AG20443 (cell line): ENCODE data around the gene SEMA4D.

Source experiments
- DNase-seq: peaks from one replicate; pipeline ENCODE4 v3.0.0; 2012; ENCODE audit warnings: low spot score, mixed read lengths

SEMA4D gene

GRCh38 chr9:89497978-89498851 lies at the start of gene SEMA4D:
Gene SEMA4D (minus strand): TSS chr9:89498113. CDS start chr9:89405456, 92,657 bp downstream.
- peak; percentile 85 for DNase-seq

GRCh38 chr9:89547000-89547399 lies 49.1 kb upstream of the SEMA4D start:
- DNase-seq, result no peak

DNA sequence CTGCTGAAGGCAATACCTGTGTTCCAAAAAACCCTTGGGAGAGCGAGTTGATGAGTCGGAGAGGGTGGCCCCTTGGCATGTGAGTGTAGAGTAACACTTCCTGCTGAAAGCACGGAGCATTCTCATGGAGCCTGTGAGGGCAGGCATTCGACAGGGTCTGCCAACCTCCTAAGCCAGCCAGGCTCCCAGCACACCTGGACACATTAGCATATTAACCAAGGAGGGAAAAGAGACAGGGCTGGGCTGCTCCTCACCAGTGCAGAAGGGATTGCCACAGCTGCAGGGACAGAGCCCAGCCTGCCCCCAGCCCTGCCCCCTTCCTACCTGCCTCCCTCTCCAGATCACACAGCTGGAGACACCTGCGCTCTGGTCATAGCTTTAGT lies 46.4 kb upstream of the SEMA4D start:
- DNase-seq, result no peak

GRCh38 chr9:89543621-89544278 lies 45.8 kb upstream of the SEMA4D start:
- no peak for DNase-seq

- DNase-seq, result no peak
Observed at GRCh38 chr9:89543111-89543510, 45.2 kb upstream of the SEMA4D start.

DNA sequence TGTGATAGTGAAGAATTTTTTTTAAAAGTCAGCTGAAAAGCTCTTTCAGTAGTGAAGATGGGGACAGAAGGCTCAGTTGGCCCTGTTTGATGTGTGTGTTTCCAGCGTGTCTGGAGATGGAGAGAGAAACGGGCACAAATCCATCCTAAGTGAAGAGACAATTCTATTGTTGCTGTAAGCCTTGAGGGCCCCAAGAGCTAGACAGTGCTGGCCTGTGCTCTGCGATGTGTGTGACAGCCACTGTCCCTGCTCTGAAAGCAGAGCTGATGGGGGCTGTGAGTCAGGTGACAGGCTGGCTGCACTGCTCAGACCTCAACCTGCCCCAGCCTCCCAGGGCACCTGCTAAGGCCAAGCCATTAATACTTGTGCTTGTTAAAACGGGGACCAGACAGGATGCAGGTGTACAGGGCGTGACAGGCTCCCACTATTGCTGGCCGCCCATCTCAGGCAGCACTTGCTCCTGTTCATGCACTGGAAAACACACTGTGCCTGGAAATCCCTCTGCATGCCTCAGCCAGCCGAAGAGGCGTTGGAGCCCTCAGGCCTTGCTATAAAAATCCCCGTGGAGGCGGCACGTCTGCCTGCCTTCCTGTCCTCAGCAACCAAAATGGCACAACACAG lies 44.6 kb upstream of the SEMA4D start:
- DNase-seq, result no peak

DNA sequence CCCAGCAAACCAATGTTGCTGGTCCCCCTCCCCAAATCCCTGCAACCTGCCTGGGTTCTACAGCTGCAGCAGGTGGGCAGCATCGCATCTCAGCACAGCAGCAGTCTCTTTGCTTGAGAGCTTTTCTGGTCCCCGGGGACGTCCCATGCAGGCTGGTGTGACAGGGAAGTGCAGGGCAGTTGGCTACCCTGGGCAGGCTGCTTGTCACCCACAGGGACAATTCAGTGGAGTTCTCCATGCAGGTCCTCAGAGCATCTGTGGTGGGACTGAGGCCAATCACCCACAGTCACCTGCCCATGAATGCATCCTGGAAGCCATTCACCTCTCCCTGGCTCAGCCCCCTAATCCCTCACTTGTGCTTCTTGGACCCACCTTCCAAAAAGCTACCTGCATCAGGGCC lies 43.9 kb upstream of the SEMA4D start:
- DNase-seq, result no peak

DNA sequence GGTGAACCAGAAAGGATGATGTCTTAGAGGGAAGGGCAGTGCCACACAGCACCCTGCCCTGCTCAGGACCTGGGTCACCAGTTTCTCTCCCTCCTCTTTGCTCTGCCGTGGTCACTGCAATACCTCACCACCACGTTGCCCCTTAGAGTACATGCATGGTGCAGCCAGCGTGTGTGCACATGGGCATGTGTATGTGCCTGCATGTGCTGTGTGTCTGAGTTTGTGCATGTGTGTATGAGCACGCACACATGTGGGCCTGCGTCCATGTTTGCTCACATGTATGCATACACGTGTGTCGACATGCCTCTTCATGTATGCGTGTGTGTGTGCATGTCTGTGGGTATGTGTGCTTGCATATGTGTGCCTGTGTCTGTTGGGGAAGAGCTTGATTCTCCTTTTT lies 41.5 kb upstream of the SEMA4D start:
- no peak for DNase-seq

DNA sequence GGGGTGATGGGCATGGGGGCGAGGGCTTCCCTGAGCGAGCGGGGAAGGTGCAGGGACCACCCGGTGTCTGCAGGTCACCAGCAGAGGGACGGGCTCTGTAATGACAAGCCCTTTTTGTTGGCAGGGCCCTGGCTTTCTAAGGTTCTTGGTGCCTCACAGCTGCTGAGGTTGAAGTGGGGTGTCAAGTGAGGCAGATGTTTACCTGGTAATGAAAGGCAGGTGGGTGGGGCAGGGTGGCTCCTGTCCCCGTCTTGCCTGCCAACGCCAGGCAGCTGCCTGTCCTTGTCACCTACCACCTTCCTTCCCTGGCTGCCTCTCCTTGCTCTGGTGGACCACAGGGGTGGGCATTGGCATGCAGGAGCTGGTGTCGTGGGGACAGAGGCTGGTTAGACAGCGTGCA lies 41.0 kb upstream of the SEMA4D start:
- no peak for DNase-seq

DNA sequence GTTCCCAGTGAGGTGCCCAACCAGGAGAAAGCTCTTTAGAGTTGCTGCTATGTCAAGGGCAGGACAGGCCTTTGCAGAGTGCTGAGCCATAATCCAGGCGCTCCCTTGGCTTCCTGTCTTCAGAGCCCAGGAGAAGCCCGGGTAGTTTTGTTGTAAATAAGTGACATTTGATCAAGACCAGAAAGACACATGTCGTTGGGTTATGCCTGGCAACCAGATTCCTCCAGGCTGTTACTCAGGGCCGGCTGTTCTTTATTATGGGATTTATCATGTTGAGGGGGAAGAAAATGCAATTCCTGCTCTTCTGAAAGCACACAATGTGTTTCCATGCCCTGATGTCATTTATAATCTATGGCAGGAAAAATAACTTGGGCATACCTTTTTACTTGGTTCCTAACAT lies 39.3 kb upstream of the SEMA4D start:
- no peak for DNase-seq

DNA sequence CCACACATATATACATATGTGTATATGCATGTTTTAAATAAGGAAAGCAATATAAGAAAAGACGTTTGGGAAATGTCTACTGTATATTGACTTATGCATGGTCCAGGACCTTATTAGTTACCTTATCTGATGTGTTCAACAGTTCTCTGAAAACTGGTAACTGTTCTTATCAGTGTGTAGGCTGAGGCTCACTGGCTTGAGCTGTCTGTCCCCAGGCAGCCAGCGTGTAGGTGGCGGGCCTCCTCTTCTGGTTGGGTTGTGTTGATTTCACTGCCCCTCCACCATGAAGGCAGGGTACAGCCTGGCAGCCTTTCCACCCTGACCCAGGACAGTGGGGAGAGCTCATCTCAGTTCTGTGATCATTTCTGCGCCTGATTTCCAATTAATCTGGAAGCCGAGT lies 38.7 kb upstream of the SEMA4D start:
- DNase-seq, result no peak

DNA sequence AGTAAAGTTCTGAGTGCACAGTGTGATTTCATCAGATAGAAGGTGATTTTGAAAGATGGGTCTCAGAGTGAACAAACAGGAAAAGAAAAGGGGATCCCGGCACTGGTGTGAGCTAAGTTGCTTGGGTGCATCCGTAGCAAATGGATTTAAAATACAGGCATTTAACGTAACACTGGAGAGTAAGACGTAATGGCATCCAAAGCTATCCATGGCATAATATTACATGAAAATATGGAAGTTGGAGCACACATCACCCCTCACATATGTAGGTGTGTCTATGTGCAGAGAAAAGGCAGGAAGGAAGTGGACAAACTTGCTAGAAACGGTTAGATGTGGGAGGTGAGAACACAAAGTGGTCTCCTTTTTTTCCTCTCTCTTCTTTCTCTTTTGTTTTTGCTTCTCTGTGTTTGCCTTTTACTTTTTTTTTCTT lies 38.2 kb upstream of the SEMA4D start:
- no peak for DNase-seq

DNA sequence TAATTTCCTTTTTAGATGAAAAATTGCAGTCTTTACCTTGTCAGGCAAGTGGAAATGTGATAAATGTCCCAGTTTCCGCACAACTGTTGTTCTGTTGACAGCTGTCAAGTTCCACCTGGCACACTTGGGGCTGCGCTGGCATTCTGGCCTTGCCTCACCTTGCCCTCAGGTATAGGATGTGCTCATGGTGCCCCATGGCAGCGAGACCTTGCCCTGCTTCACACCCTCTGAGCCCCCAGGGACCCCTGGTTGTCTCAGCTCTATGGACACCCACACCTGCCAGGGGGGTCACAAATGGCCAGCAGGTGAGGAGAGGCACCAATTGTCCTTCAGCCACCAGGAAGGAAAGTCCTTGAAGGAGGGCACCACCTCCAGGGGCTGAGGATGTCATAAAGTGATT lies 37.5 kb upstream of the SEMA4D start:
- DNase-seq, result no peak

DNA sequence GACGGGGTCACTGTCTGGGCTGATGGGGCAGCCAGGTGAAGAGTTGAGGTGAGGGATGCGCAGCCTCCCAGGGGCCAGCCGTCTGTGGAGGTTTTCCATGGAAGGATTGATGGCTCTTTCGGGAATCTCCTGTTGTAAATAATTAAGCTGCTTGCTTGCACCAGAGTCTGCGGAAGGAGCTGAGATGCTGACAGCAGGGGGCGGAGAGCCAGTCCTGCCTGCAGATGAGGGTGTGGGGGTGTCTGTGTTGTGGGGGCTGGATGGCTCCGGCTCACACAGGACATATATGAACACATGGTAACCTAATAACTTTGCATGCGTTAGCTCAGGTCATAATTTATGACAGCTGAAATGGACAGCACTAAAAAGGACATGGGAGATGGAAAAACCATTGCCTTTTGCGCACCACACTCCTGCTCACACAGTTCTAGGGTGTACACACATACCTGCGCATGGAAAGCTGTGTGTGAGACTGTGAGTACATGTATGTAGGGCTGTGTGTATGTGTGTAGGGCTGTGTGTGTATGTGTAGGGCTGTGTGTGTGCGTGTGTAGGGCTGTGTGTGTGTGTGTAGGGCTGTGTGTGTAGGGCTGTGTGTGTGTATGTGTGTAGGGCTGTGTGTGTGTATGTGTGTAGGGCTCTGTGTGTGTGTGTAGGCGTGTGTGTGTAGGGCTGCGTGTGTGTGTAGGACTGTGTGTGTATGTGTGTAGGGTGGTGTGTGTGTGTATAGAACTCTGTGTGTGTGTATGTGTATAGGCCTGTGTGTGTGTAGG lies 36.8 kb upstream of the SEMA4D start:
- DNase-seq, result no peak

DNA sequence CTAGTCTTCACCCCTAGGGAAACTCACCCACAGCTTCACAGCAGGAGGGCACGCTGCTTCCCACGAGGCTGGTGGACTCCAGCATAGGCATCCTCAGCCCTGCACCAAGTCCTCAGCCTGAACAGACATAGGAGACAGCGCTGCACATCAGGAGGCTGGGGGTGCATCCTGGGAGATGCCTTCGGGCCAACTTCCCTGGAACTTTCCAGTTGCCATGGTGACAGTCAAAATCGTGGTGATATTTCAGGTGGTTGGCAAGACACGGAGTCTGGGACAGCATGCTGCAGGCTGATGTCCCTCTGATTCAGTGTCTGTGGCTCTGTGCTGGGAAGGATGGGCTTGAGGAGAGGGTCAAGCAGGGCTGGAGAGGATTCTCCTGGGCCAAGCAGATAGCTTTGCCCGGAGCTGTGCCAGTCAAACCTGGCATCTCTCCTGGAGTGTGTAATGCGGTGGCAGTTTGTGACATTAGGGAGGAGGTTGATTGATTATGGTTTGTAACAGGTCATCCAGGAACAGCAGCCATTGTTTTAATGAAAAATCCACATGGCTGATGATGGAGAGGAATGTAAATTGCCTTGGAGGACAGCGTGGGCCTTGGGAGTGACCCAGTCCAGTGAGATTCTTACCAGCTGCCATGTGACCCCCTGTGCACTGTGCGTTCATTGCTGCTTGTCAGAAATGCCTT lies 35.6 kb upstream of the SEMA4D start:
- no peak for DNase-seq

DNA sequence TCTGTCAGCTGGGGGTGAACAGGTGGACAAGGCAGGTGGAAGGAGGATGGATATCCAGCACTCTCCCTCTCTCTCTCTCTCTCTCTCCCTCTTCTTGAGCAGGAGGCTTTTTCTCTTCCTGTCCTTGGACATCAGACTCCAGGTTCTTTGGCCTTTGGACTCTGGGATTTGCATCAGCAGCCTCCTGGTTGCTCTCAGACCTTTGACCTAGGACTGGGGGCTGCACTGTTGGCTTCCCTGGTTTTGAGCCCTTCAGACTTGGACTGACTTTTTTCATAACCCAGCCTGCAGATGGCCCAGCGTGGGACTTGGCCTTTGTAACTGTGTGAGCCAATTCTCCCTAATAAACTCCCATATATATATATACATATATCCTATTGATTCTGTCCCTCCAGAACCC lies 35.0 kb upstream of the SEMA4D start:
- no peak for DNase-seq

DNA sequence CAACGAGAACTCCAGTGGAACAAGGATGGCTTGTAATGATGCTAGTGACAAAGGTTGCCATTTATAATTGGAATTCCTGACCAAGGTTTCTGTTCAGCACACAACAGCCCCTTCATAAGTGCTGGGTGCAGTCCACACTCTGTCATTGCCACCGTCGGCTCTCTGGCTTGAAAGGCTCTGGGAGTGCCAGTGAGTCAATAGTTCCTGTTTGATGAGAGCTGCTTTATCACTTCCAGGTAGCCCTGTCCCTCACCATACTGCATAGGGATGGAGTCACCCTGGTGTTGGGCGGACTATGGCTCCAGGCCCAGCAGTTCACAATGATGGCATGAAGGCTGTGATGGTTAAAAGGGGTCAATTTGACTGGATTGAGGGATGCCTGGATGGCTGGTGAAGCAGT lies 34.6 kb upstream of the SEMA4D start:
- no peak for DNase-seq

GRCh38 chr9:89531766-89532165 lies 33.9 kb upstream of the SEMA4D start:
- no peak for DNase-seq

DNA sequence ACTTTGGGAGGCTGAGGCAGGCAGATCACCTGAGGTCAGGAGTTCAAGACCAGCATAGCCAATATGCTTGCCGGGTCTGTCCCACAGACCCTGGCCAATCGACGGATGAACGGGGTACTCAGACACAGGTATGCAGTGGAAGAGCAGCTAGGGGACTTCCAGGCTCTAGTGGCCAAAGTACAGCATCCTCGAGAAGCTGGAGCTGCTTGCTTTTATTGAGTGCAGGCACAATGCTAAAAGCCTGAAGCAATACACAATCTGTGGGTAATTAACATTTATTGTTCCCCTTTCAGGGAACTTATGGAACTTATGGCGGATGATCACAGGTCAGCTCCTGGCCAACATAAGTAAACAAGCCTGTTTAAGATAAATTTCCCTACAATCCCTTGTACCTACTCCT lies 32.8 kb upstream of the SEMA4D start:
- no peak for DNase-seq

DNA sequence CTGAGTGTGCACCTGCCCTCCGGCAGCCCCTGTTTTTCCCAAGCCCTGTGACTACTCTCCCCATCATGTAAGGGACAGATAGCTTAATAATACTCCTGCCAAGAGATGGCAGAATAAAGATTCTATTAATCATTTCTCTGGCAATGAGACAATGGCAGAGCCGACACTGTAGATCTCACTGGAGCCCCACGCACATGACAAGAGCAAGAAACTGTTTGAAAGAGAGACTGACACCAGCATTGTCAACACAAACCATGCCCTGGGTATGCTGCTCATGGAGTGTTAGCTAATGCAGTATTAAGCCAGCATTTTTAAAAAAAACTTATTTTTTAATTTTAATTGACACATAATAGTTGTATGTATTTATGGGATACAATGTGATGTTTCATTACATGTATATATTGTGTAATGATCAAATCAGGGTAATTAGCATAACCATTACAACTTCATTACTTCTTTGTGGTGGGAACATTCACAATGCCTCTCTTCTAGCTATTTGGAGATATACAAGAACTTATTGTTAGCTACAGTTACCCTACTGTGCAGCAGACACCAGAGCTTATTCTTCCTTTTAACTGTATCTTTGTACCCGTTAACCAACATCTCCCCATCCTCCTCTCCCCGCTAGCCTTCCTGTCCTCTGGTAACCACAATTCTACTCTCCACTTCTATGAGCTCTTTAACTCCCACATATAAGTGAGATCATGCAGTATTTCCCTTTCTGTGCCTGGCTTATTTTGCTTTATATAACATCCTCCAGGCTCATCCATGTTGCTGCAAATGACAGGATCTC lies 31.5 kb upstream of the SEMA4D start:
- DNase-seq, result no peak

DNA sequence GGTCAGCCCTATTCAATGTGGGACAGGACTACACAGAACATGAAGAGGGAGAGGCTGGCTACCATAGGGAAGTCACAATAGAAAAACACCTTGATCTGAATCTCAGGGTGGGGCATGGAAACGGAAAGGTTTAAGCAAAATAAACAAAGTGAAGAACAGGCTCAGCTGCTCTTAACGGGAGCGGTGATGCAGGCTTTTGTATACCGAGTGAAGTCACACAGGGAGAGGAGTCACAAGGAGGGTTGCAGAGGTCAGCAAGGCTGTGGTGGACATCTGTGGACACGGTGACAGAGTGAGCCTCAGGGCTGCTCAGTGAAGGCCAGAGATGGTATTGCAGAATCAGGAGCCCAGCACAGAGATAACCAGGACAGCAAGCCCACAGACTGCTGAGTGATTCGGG lies 30.6 kb upstream of the SEMA4D start:
- no peak for DNase-seq
